ENCODE data around the gene SLC25A47.

The SLC25A47 gene

DNA sequence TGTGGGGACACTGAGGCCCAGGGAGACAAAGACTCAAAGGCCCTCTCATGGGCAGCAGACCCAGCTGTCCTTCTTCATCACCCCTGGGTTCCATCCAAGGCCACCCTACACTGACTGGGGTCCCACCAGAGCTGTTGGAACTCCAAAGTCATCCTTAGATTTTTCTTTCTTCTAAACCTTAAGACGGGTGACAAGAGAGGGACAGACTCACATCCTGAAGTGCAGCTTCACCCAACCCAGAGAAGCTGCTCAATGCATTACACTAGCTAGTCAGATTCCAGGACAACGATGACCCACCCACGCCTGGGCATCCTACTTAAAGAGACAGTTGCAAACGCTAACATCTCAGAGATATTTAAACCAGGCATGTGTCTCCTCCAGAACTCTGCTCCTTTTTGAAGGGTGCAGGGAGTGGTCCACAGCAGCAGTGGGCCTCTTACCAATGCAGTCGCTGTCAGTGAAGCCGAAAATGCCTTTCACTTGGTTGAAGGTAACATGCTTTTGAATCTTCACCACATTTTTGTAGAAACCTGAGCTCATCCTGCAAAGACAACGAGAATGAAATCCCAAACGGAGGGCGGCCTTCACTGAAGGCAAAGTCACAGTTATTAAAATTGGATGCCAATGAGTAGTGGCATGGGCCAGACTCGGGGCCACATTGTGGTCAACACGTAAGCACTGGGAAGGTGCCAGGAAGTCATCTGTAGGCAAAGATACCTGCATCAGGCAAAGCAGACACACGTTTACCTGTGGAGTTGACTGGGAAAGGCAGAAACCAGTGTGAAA lies 23.4 kb downstream of the SLC25A47 start:
- no peak for DNase-seq (ENCODE audit: low read depth)

DNA sequence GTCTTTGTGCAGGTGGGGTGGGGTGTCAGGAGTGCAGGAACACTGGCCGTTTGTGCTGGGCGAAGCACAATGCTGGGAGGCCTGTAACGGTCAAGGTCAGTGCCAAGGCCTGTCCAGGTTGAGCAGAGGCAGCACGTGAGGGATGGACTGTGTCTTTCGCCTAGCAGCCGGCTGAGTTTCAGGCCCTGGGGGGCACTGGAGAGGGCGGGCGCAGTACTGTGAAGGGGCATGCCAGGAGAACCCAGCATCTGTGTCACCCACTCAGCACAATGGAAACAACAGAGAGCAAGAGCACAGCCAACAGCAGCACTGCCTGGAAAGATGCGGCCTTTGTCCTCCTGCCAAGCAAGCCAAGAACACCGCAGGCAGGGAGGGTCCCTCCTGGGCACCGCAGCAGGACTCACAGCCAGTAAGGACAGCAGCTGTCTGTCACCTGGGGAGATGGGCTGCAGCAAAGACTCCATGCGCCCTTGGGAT lies 25.2 kb downstream of the SLC25A47 start:
- DNase-seq (ENCODE audit: low read depth), result no peak

DNA sequence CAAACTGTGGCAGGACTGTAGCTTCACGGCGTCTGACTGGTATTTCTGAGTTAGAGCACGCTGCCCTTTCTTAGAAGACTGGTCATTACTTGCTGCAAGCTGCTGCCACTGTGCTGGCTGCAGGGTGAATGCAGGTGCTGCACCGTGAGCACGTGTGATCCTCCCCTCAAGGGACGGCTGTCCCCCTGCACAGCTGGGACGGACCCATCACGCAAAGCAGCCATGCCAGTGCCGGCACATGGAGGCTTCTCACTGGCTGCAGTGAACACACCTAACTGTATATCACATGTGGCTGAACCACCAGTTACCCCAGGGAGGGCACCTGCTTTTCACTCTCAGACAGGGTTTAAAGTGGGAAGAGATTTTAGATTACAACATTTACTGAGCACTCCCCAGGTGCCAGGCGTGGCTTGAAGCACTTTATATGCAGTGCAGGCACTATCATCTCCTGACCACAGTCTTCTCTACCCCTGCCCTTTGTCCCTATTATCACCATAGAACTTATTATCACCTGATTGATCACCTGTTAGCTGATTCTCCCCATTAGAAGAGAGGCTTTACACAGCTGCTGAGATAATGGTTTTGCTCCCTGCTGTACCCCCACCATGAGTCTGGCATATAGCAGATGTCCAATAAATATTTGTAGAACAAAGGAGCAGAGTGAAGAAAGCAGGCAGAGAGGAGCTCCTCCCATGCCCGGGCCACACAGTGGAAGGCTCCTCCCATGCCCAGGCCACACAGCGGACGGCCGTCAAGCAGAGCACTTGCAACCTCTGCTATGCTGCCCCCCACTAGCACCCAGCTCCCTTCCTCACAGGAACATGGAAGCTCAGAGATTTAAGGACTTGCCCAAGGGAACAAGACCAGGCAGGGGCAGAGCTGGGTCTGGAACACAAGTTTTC lies 25.9 kb downstream of the SLC25A47 start:
- DNase-seq (ENCODE audit: low read depth), result no peak

DNA sequence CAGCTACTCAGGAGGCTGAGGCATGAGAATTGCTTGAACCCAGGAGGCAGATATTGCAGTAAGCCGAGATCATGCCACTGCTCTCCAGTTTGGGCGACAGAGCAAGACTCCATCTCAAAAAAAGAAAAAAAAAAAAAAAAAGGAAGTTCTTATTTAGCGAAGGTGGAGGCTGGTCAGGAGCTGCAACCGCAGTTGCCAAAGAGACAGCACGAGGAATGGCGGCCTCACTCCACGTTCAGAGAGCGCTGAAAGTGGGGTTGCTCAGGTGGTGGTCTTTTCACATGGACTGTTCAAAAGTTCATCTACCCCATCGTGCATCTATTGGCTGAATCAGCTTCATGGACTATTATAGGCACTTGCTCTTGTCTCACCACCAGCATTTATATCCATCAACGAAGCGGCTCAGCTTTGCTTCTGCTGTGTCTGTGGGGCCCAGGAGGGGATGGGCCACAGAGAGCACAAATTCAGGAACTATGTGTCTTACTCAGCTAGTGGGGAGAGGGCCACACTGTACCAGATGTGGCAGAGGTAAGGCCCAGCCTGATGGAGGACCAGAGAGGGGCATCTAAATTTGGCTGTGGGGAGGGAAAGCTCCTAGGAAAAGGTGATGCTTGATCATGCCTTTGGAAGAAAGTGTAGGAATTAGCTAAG lies 27.3 kb downstream of the SLC25A47 start:
- no peak for DNase-seq (ENCODE audit: low read depth)

DNA sequence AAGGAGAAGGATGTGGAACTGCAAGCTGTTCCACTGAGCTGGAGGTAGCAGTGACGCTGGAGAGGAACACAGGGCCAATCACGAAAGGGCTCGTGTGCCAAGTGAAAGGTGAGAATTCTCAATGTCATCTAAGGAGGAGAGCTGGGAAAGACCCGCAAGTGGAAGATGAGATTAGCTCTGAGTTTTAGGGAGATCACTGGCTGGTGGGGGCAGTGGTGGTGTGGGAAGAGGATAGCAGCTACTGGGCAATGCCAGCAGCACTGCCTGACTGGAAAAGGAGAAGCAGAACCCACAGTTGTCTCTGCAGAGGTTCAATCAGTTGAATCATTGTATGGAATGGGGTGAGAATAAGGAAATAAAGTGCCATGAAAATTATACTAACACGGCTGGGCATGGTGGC lies 27.8 kb downstream of the SLC25A47 start:
- DNase-seq (ENCODE audit: low read depth), result no peak

DNA sequence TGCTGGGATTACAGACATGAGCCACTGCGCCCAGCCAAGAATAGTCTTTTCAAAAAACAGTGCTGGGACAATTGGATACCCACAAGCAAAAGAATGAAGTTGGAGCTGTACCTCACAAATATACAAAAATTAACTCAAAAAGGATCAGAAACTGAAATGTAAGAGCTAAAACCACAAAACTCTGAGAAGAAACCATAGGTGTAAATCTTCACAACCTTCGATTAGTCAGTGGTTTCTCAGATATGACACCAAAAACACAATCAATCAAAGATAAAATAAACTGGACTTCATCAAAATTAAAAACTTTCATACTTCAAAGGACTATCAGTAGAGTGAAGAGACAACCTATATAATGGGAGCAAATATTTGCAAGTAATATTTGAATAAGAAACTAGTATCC lies 35.3 kb downstream of the SLC25A47 start:
- DNase-seq (ENCODE audit: low read depth), result no peak

DNA sequence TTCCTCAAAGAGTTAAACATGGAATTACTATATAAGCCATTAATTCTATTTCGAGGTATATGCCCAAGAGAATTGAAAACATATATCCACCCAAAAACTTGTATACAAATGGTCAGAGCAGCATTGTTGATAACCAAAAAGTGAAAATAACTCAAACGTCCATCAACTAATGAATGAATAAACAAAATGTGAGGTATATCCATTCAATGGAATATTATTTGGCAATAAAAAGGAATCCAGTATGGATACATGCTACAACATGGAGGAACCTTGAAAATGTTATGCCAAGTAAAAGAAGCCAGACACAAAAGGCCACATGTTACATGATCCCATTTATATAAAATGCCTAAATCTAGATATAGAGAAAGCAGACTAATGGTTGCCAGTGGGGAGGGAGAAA lies 36.0 kb downstream of the SLC25A47 start:
- DNase-seq (ENCODE audit: low read depth), result no peak

DNA sequence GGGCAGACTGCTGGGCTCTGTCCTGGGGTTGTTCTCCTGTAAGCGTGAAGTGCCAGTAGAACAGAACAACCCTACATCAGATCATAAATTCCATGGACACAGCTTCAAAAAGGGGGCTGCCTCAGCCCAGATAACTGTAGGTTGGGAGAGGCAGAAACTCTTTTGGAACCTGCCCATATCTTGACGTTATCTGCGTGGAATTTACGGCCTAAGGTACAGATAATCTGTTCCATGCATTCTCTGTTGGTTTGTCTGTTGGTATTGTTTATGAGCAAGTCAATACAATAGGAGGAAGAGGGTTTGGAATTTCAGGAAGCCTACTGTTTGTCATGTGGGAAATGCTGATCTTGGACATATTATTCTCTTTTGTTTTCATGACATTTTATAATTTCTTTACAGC lies 36.7 kb downstream of the SLC25A47 start:
- no peak for DNase-seq (ENCODE audit: low read depth)

DNA sequence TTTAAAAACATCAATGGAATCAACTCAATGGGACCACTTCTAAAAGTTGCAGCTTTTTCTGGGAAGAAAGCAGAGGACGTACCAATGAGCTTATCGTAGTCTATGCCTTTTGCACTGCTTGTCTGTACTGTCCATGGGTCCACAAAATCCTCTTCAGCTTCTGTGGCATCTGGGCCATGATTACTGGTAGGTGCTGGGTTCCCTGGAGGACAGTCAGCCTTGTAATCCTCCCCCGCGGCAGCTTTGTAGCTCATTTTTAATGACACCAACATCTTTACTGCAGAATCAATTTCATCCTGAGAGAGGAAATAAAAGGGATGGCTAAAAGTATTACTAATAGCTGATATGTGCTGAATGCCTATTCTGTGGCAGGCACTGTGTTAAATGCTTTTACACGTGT lies 38.5 kb downstream of the SLC25A47 start:
- no peak for DNase-seq (ENCODE audit: low read depth)

DNA sequence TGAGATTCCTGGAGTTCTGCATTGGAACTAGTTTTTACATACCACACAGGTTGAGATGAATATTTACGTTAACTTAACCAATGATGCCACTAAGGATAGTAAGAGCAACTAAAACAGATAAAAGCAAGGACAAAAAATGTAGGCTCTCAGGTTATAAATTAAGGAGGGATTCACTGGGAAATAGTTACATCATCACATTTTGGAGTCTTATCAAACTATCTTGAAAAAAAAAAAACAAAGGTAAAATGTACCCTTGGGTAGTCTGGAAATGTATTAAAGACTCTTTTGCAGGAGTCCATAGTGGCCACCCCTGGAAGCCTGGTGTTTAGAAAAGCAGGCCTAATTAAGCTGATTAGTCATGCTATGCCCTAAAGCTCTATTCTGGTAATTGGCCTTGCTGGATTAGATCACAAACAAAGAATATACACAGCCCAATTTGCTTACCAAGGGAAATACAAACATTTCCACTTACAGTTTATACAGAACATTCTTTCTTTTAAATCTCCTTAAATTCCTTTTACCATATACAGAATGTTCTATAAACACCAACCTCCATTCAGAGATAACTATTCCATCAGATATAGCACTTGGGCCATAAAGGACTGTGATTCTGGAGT lies 39.3 kb downstream of the SLC25A47 start:
- no peak for DNase-seq (ENCODE audit: low read depth)

DNA sequence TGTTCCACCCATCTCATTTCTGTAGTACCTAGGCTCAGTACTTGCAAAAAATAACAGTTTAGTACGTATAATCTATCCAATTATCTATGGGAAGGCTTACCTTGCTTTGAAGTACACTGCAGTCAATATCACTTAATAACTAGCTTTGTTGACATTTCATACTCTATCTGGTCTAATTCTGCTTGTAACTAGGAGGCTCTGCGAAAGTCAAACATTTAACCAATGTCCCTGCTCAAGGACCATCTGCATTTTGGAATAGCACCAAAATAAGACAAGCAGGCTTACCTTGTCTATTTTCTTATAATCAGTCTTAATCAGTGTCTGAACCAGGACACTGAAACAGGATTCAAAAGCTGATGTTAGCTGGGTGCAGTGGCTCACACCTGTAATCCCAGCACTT lies 39.9 kb downstream of the SLC25A47 start:
- no peak for DNase-seq (ENCODE audit: low read depth)

DNA sequence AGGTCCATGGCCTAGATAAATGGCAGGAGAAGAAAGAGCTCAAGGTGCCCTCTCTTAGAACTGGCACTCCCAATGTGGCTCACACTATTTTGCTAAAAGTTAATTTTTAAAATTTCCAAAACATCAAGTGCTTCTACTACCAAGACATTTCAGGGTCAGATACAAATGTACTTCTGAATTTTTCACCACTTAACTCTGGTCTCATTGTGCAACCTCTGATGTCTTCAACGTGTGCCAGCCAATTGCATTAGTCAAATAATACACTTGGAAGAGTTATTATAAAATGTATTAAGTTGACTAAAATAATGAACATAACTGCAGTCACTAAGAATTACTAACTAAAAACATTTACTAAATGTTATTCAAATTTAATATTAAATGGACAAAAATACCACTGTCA lies 41.3 kb downstream of the SLC25A47 start:
- no peak for DNase-seq (ENCODE audit: low read depth)

DNA sequence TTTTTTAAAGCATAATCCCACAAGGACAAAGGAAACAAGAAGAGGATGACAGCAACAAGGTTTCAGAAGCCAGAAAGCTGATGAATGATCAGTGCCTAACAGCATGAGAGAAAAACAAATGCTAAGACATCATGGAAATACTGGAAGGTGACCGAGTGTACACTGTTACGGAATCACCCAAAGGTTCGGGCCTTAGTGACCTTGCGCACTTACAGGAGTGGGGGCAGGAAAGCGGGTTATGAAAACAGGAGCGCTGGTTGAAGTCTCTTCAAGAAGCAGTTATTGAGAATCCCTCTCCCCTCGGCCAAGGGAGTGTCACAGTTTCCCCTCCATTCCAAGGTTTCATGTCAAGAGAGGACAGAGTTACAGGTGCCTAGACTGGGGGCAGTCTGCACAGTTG lies 42.6 kb downstream of the SLC25A47 start:
- no peak for DNase-seq (ENCODE audit: low read depth)

DNA sequence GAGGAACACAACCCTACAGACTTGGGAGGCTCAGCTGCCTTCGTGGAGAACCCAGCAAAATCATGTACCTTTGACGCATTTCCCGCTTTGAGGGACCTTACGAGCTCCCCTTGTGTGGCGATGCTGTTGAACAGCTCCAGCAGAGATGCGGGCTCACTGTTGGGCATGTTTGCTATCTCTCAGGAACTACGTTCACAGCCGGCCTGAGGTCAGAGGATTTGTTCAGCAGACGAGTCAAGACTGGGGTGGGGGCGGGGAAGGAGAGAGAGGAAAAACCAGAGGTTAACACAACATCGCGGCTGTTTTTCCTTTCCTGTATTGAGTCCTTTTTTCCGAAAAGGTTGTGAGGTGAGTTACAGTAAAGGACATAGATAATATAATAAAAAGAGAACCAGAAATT lies 45.9 kb downstream of the SLC25A47 start:
- no peak for DNase-seq (ENCODE audit: low read depth)

DNA sequence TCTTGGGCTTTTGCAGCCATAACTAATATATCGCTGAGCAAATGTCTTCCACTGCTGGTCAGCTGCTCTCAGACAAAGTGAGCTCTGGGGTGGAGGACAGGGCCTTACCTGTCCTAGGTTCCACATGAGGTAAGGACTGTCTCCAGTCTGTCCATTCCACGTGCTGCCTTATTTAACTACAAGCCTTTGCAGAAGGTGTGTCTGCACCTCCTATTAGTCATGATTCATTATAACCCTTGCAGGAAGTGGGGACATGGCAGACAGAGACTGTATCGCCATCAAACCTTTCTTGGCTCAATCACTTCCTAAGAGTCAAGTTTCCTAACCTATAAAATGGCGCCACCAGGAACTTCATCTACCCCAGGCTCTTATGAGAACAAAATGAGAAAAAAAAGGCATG lies 46.9 kb downstream of the SLC25A47 start:
- no peak for DNase-seq (ENCODE audit: low read depth)

DNA sequence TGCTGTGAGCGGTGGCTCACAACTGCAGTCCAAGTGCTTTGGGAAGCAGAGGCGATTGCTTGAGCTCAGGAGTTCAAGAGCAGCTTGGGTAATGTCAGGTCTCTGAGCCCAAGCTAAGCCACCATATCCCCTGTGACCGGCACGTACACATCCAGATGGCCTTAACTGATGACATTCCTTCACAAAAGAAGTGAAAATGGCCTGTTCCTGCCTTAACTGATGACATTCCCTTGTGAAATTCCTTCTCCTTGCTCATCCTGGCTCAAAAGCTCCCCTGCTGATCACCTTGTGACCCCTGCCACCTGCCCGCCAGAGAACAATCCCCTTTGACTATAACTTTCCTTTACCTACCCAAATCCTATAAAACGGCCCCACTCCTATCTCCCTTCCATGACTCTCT lies 48.6 kb downstream of the SLC25A47 start:
- no peak for DNase-seq (ENCODE audit: low read depth)

DNA sequence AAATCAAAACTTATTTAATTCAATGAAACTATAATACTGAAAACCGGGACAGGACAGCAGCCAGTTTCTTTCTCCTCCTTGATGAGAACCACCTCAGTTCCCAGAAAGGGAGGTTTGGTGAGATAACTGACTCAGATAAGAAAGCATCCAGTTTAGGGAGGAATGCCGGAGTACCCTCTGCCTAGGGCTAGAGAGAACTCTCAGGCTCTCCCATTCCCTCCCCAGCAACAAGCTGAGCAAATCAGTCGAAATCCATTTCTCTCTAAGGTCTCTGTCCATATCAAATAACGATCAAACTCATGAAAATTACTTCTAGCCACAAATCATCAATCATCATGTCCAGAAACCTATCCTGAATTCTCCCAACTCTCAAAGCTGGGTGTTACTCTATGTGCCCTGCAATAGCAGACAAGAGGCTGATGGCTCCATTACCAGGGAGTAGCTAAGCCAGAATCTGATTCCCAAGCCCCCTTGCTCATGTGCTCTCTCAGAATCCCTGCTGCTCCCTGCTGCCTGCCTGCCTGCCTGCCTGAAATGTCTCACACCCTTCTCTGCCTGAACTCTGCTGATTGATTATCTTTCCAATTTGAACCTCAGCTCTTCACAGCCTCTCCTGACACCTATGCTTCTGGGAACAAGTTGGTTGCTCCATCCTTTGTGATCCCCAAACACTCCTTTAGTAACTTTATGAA lies 49.4 kb downstream of the SLC25A47 start:
- DNase-seq (ENCODE audit: low read depth), result no peak

DNA sequence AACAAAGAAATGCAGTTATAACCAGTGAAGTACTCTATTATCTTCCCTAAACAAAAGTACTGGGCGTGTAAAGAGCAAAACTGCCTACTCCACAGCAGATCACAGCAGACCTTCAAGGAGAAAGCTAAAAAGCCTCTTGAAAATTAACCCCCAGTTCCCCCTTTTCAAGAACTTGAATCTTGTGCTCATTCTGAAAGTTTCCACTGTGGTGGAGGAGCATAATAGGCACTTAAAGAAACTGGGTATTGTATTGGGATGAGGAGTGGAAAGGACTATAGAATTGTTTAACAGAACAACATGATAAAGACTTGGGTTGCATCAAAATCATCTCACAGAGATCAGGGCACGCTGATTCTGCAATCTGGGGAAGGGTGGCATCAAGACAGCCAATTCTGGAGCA lies 51.1 kb downstream of the SLC25A47 start:
- no peak for DNase-seq (ENCODE audit: low read depth)

DNA sequence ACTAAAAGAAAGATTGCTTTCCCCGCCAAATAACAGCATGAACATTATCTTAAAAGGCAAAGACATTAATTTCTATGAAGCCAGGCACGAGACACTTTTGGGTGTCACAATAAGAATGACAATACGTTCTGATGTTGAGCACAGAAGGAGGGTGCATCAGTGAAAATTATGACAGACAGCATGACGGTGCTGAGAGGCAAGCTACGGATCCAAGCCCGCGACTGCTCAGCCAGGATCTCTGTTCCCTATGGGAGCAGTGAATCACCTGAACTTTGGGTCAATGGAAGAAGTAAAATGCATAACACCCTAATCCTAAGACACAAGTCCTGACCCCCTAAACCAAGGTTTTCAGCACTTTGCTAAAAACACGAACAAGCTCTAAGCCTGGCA lies 51.7 kb downstream of the SLC25A47 start:
- no peak for DNase-seq (ENCODE audit: low read depth)

DNA sequence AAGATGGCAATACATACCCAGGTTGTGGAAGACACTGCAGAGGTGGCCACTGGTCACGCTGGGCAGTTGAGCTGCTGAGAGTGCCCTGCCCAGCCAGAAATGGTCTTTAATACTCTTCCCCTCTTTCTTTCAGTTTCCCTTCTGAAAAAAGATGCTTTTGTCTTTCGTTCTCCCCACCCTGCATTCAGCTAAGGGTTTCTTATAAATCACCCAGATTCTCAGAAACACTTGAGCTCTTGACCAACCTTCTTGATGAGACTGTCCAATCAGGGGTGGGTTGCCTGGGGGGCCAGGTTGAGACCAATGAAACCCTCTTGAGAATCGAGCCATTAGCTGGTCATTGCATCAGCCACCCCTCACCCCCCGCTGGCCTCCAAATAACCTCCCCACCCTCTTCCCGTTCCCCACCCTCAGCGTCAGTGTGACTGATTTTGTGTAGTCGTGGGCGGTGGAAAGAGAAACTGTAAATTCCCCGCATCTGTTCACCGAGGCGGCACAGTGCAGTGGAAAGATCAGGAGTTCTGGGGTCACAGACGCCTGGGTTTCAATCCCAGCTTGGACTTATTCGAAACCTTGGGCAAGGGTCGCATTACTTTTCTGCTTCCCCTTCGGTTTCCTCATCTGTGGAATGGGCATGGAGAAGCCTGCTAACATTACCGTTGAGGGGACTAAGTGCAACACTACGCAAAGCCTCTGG lies 52.3 kb downstream of the SLC25A47 start:
- DNase-seq (ENCODE audit: low read depth), result no peak
